Keratinocyte (primary cell): Measurements from ENCODE around the gene ZBTB21. TPM values are rescaled to one million over a fixed set of nuclear protein-coding genes. Genes with fewer than 3 reads are reported as not detected.
A peak's percentile ranks its signal among the peaks of the same experiment; 100 is the strongest.

Experiments
- DNase-seq: peaks from one replicate; pipeline ENCODE4 v3.0.0-alpha.2; 2011; ENCODE audit warnings: low read depth, missing footprints, low spot score
- FAIRE-seq: peaks from 2 replicates; lab custom pipeline; 2011; peaks lifted over from hg19 to GRCh38; lab: Jason Lieb, UNC
- H2AFZ ChIP-seq: 2 replicates; pipeline ENCODE4 v1.6.0; 2012; ENCODE audit warnings: low read length, control low read depth, inconsistent platforms; ENCODE audit not compliant: control insufficient read depth
- H3K27ac ChIP-seq: 2 replicates; pipeline ENCODE4 v1.5.1; 2011; ENCODE audit warnings: low read length; ENCODE audit not compliant: control insufficient read depth, insufficient read depth
- H3K27me3 ChIP-seq: 3 replicates; pipeline ENCODE4 v1.6.0; 2011; ENCODE audit warnings: low read length; ENCODE audit not compliant: control insufficient read depth, insufficient read depth; ENCODE audit errors: extremely low read depth
- H3K36me3 ChIP-seq, 2 experiments: 2 replicates in 1 of 2; 3 replicates in 1 of 2; pipeline ENCODE4 v1.5.1; 2011; ENCODE audit warnings: low read length in 2 of 2, mild to moderate bottlenecking in 1 of 2; ENCODE audit not compliant: control insufficient read depth in 2 of 2, insufficient read depth in 2 of 2; ENCODE audit errors: extremely low read depth in 1 of 2
- H3K4me1 ChIP-seq: 3 replicates; pipeline ENCODE4 v1.5.1; 2011; ENCODE audit warnings: low read length; ENCODE audit not compliant: control insufficient read depth, insufficient read depth; ENCODE audit errors: extremely low read depth
- H3K4me2 ChIP-seq: 3 replicates; pipeline ENCODE4 v1.6.0; 2011; ENCODE audit warnings: low read depth, low read length; ENCODE audit not compliant: control insufficient read depth, insufficient read depth; ENCODE audit errors: extremely low read depth
- H3K4me3 ChIP-seq, 3 experiments: fragments of 200-600 bp in 1 of 3; sonication (generic) in 1 of 3; 2 replicates in 2 of 3; 3 replicates in 1 of 3; pipeline ENCODE4 v1.5.1; 2011 to 2016; ENCODE audit warnings: low read length in 3 of 3, mild to moderate bottlenecking in 3 of 3, control low read depth in 2 of 3, inconsistent platforms in 1 of 3, low read depth in 1 of 3, mixed read lengths in 1 of 3, mixed run types in 1 of 3, moderate library complexity in 1 of 3; ENCODE audit not compliant: control insufficient read depth in 2 of 3, insufficient read depth in 2 of 3; ENCODE audit errors: extremely low read depth in 1 of 3
- H3K79me2 ChIP-seq: 2 replicates; pipeline ENCODE4 v1.6.0; 2012; ENCODE audit warnings: low read length; ENCODE audit not compliant: control insufficient read depth, insufficient read depth
- H3K9ac ChIP-seq: 3 replicates; pipeline ENCODE4 v1.6.0; 2011; ENCODE audit warnings: low read length; ENCODE audit not compliant: control insufficient read depth, insufficient read depth; ENCODE audit errors: extremely low read depth
- H3K9me1 ChIP-seq: 3 replicates; pipeline ENCODE4 v1.6.0; 2011; ENCODE audit warnings: low read length; ENCODE audit not compliant: control insufficient read depth, insufficient read depth; ENCODE audit errors: extremely low read depth
- H3K9me3 ChIP-seq: 2 replicates; pipeline ENCODE4 v1.5.1; 2012; ENCODE audit warnings: low read depth, low read length; ENCODE audit not compliant: control insufficient read depth
- H4K20me1 ChIP-seq: 3 replicates; pipeline ENCODE4 v1.6.0; 2011; ENCODE audit warnings: low read length; ENCODE audit not compliant: control insufficient read depth, insufficient read depth; ENCODE audit errors: extremely low read depth
- CTCF ChIP-seq, 3 experiments: IDR thresholded peaks in 1 of 3; conservative IDR thresholded peaks in 1 of 3; optimal IDR thresholded peaks in 1 of 3; 2 replicates in 2 of 3; 3 replicates in 1 of 3; pipeline versions ENCODE3 to v1.5.1; 2011; ENCODE audit warnings: low read length in 3 of 3, mild to moderate bottlenecking in 3 of 3, moderate library complexity in 2 of 3, control low read depth in 1 of 3, inconsistent platforms in 1 of 3; ENCODE audit not compliant: insufficient read depth in 2 of 3; ENCODE audit errors: extremely low read depth in 1 of 3
- EZH2 ChIP-seq: IDR thresholded peaks from one replicate; pipeline ENCODE4 v1.6.1; 2012; ENCODE audit warnings: inconsistent platforms, mild to moderate bottlenecking, low read length, moderate library complexity
- dilution Hi-C: fragments of 300-500 bp; cut with MboI; formaldehyde crosslinking; loops from one replicate; pipeline ENCODE4 v1.7.0; 2020; ENCODE audit warnings: low sequenced_read_pairs; ENCODE audit not compliant: extremely low pct_ligation_motif_present
- polyA plus RNA-seq, 5 experiments: library from polyadenylated mRNA; depleted of rRNA in 3 of 5; stranded (reverse) in 3 of 5; stranded (forward) in 1 of 5; unstranded in 1 of 5; fragments of >200 nt; gene quantifications; 1 replicate in 1 of 5; 2 replicates in 3 of 5; 3 replicates in 1 of 5; pipeline versions ENCODE4 v1.2.1 to v1.2.3, GENCODE V29; 2011 to 2012; ENCODE audit warnings: missing spikeins in 2 of 5, low read depth in 1 of 5, low replicate concordance in 1 of 5

Gene ZBTB21
- polyA plus RNA-seq, 1 donor (not counting 4 experiments of a cell fraction or from before 2014, with no cell fraction given): 9.5 TPM

DNA sequence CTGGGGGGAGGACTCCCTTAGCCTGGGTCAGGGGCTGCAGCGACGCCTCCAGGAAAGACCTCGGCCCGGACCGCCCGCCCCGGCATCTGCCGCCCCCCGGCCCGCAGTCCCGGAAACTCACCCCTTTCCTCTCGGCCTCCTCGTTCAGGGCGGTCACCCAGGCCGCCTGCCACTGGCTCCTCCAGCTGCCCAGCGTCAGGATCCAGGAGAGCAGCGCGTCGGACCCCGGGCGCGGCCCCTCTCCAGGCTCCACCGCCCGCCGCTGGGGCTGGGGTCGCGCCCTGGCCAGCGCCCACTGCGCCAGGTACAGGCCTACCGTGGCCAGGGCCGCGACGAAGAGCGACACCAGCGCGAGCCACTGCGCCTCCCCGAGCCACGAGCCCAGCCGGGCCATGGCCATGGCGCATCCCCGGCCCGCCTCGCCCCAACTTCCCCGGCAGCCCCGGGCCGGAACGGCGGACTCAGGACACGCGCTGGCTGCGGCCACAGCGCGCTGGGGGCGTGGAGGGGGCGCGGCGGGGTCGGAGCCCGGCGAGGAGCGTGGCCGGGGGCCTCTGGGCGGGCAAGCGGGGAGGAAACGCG is 56.8 kb downstream of the ZBTB21 start:
- peaks cover 31% of the 10 kb centered on the region for H3K4me1 ChIP-seq
- DNase-seq (no peak), FAIRE-seq (no peak)
- H3K27me3 ChIP-seq: no peaks in the 10 kb centered on the region
- dilution Hi-C loops: no loop called here
- H3K9me1 ChIP-seq: peaks cover 3% of the 10 kb centered on the region
- H3K9ac ChIP-seq: peak overlapping the region; percentile 78
- H3K27ac ChIP-seq: peak overlapping the region; percentile 63
- peak overlapping the region; percentile 65 to 80 (median 77) for H3K4me3 ChIP-seq
- H4K20me1 ChIP-seq: no peaks in the 10 kb centered on the region
- H2AFZ ChIP-seq: no peak overlapping the region
- H3K79me2 ChIP-seq: peaks cover 50% of the 10 kb centered on the region
- H3K4me2 ChIP-seq: peak overlapping the region; percentile 92
- TF ChIP-seq CTCF (optimal IDR thresholded peaks at IDR 0.05 in 1 of 3, IDR thresholded peaks at IDR 0.05 in 1 of 3, conservative IDR thresholded peaks at IDR 0.05 in 1 of 3; ENCODE audit: extremely low read depth in 1 of 3, insufficient read depth in 2 of 3, low read length in 3 of 3) (no peak), EZH2 (no peak)
- H3K36me3 ChIP-seq: peaks cover 0 to 3% of the 10 kb centered on the region in 2 experiments
- H3K9me3 ChIP-seq: no peaks in the 10 kb centered on the region

- DNase-seq (no peak), FAIRE-seq (no peak)
- peak overlapping the region; percentile 63 for H3K27ac ChIP-seq
- H3K4me1 ChIP-seq: peaks cover 25% of the 10 kb centered on the region
- H3K9ac ChIP-seq: peak overlapping the region; percentile 78
- dilution Hi-C loops: no loop called here
- H3K79me2 ChIP-seq: peaks cover 56% of the 10 kb centered on the region
- H3K36me3 ChIP-seq: peaks cover 0 to 3% of the 10 kb centered on the region in 2 experiments
- H3K27me3 ChIP-seq: no peaks in the 10 kb centered on the region
- no peaks in the 10 kb centered on the region for H4K20me1 ChIP-seq
- H2AFZ ChIP-seq: peak overlapping the region; percentile 12
- H3K9me3 ChIP-seq: no peaks in the 10 kb centered on the region
- H3K9me1 ChIP-seq: peaks cover 3% of the 10 kb centered on the region
- TF ChIP-seq CTCF (optimal IDR thresholded peaks at IDR 0.05 in 1 of 3, IDR thresholded peaks at IDR 0.05 in 1 of 3, conservative IDR thresholded peaks at IDR 0.05 in 1 of 3; ENCODE audit: extremely low read depth in 1 of 3, insufficient read depth in 2 of 3, low read length in 3 of 3): no peak
- TF ChIP-seq EZH2: no peak
- peak overlapping the region; percentile 65 to 80 (median 77) for H3K4me3 ChIP-seq
- H3K4me2 ChIP-seq: peak overlapping the region; percentile 92
Measured at GRCh38 chr21:41952568-41953248, 57.5 kb downstream of the ZBTB21 start.
